Naive B cell (primary cell): Measurements from ENCODE around the gene SPCS2. TPM values are rescaled to one million over a fixed set of nuclear protein-coding genes. Genes with fewer than 3 reads are reported as not detected.

ENCODE experiments used
- ATAC-seq, 2 donors: fragments of 150-1000 bp; cut with Tn5 transposase; 2 replicates each; pipeline ENCODE4 v1.10.0; 2021; ENCODE audit warnings: low read depth in 2 of 2, mild to moderate bottlenecking in 2 of 2, moderate library complexity in 2 of 2
- DNase-seq: peaks from one replicate; pipeline ENCODE4 v3.0.0; 2022
- H3K27ac Mint-ChIP-seq, 6 donors: one replicate each; pipeline ENCODE4 v1.8.0; 2020 to 2022; ENCODE audit warnings: mild to moderate bottlenecking in 6 of 6, mixed read lengths in 6 of 6, moderate library complexity in 5 of 6, inconsistent platforms in 2 of 6
- H3K27me3 Mint-ChIP-seq, 3 donors: one replicate each; pipeline ENCODE4 v1.8.0; 2021 to 2022; ENCODE audit warnings: mixed read lengths in 3 of 3, mild to moderate bottlenecking in 1 of 3
- H3K36me3 Mint-ChIP-seq, 2 donors: one replicate each; pipeline ENCODE4 v1.8.0; 2020 to 2022; ENCODE audit warnings: mixed read lengths in 2 of 2, inconsistent platforms in 1 of 2, mild to moderate bottlenecking in 1 of 2
- H3K4me1 Mint-ChIP-seq, 3 donors: one replicate each; pipeline ENCODE4 v1.8.0; 2020 to 2022; ENCODE audit warnings: mixed read lengths in 3 of 3, inconsistent platforms in 1 of 3, mild to moderate bottlenecking in 1 of 3, moderate library complexity in 1 of 3
- H3K4me3 Mint-ChIP-seq, 8 donors: one replicate each; pipeline ENCODE4 v1.8.0; 2020 to 2022; ENCODE audit warnings: mild to moderate bottlenecking in 8 of 8, mixed read lengths in 8 of 8, moderate library complexity in 8 of 8, inconsistent platforms in 2 of 8
- H3K9me3 Mint-ChIP-seq, 7 donors: one replicate each; pipeline ENCODE4 v1.8.0; 2020 to 2022; ENCODE audit warnings: mixed read lengths in 7 of 7, mild to moderate bottlenecking in 5 of 7, inconsistent platforms in 2 of 7, moderate library complexity in 1 of 7
- polyA plus RNA-seq, 6 donors: library from polyadenylated mRNA; unstranded; fragments of 300-500 nt; fragmentation: Illumina TruSeq; gene quantifications; one replicate each; pipeline ENCODE4 v1.2.3, GENCODE V29; 2021; ENCODE audit warnings: low read depth in 6 of 6

Gene SPCS2
- polyA plus RNA-seq, 6 donors from 2014 or later = 198 to 302 (median 265) TPM

GRCh38 chr11:74933765-74934164 is 15.3 kb upstream of the SPCS2 start:
- no peaks in the 10 kb centered on the region for H3K27me3 Mint-ChIP-seq
- H3K36me3 Mint-ChIP-seq = peaks cover 5 to 21% of the 10 kb centered on the region in 2 donors
- no peak overlapping the region for H3K27ac Mint-ChIP-seq
- no peaks in the 10 kb centered on the region for H3K9me3 Mint-ChIP-seq
- no peak for ATAC-seq
- no peak overlapping the region for H3K4me3 Mint-ChIP-seq
- no peak for DNase-seq
- H3K4me1 Mint-ChIP-seq = peaks cover 0 to 3% (median 0%) of the 10 kb centered on the region in 3 donors

- H3K9me3 Mint-ChIP-seq = no peaks in the 10 kb centered on the region
- H3K27ac Mint-ChIP-seq = no peak overlapping the region
- ATAC-seq = no peak
- H3K36me3 Mint-ChIP-seq = peaks cover 15 to 28% of the 10 kb centered on the region in 2 donors
- DNase-seq = no peak
- H3K4me1 Mint-ChIP-seq = peaks cover 0 to 9% (median 3%) of the 10 kb centered on the region in 3 donors
- no peaks in the 10 kb centered on the region for H3K27me3 Mint-ChIP-seq
- H3K4me3 Mint-ChIP-seq = no peak overlapping the region
These were observed 13.8 kb upstream of the SPCS2 start for GRCh38 chr11:74935285-74935684.

GRCh38 chr11:74936087-74936486 is 13.0 kb upstream of the SPCS2 start:
- Mint-ChIP-seq H3K36me3 (peaks cover 23 to 30% of the 10 kb centered on the region in 2 donors), H3K27ac (no peak overlapping the region), H3K4me1 (peaks cover 0 to 17% (median 3%) of the 10 kb centered on the region in 3 donors), H3K4me3 (no peak overlapping the region), H3K9me3 (no peaks in the 10 kb centered on the region), H3K27me3 (no peaks in the 10 kb centered on the region)
- DNase-seq = no peak
- no peak for ATAC-seq

GRCh38 chr11:74936976-74937375 is 12.1 kb upstream of the SPCS2 start:
- ATAC-seq (no peak), DNase-seq (no peak)
- H3K27ac Mint-ChIP-seq = no peak overlapping the region
- H3K4me1 Mint-ChIP-seq = peaks cover 0 to 26% (median 4%) of the 10 kb centered on the region in 3 donors
- no peaks in the 10 kb centered on the region for H3K9me3 Mint-ChIP-seq
- no peaks in the 10 kb centered on the region for H3K27me3 Mint-ChIP-seq
- H3K36me3 Mint-ChIP-seq = peaks cover 31 to 35% of the 10 kb centered on the region in 2 donors
- H3K4me3 Mint-ChIP-seq = no peak overlapping the region

- DNase-seq (no peak), ATAC-seq (no peak)
- Mint-ChIP-seq H3K27ac (peak overlapping the region in 1 of 6 donors; percentile 20), H3K9me3 (no peaks in the 10 kb centered on the region), H3K4me3 (no peak overlapping the region), H3K27me3 (no peaks in the 10 kb centered on the region), H3K36me3 (peaks cover 31 to 32% of the 10 kb centered on the region in 2 donors), H3K4me1 (peaks cover 0 to 34% (median 8%) of the 10 kb centered on the region in 3 donors)
These were observed 11.2 kb upstream of the SPCS2 start for GRCh38 chr11:74937696-74938475.

- peaks cover 0 to 58% (median 14%) of the 10 kb centered on the region in 3 donors for H3K4me1 Mint-ChIP-seq
- H3K27ac Mint-ChIP-seq = peak overlapping the region in 4 of 6 donors; percentile 17 to 57 (median 36)
- peaks cover 25 to 27% of the 10 kb centered on the region in 2 donors for H3K36me3 Mint-ChIP-seq
- no peak overlapping the region for H3K4me3 Mint-ChIP-seq
- no peaks in the 10 kb centered on the region for H3K27me3 Mint-ChIP-seq
- no peak for DNase-seq
- ATAC-seq = no peak
- no peaks in the 10 kb centered on the region for H3K9me3 Mint-ChIP-seq
These were observed 7.6 kb upstream of the SPCS2 start for GRCh38 chr11:74941492-74941891.

- H3K27me3 Mint-ChIP-seq = no peaks in the 10 kb centered on the region
- peak overlapping the region in 2 of 6 donors; percentile 49 to 57 for H3K27ac Mint-ChIP-seq
- no peak overlapping the region for H3K4me3 Mint-ChIP-seq
- peaks cover 19 to 27% of the 10 kb centered on the region in 2 donors for H3K36me3 Mint-ChIP-seq
- ATAC-seq (no peak), DNase-seq (no peak)
- H3K4me1 Mint-ChIP-seq = peaks cover 0 to 64% (median 18%) of the 10 kb centered on the region in 3 donors
- no peaks in the 10 kb centered on the region for H3K9me3 Mint-ChIP-seq
These were observed 6.8 kb upstream of the SPCS2 start for GRCh38 chr11:74942073-74942759.

GRCh38 chr11:74948546-74948897 is 544 bp upstream of the SPCS2 start:
- H3K4me3 Mint-ChIP-seq = peak overlapping the region; percentile 84 to 100 (median 98)
- DNase-seq = no peak

GRCh38 chr11:74949753-74950137 is 679 bp downstream of the SPCS2 start:
- H3K4me1 Mint-ChIP-seq = peaks cover 51 to 78% (median 72%) of the 10 kb centered on the region in 3 donors
- peak overlapping the region; percentile 91 to 100 (median 99) for H3K27ac Mint-ChIP-seq
- no peak for DNase-seq
- no peaks in the 10 kb centered on the region for H3K9me3 Mint-ChIP-seq
- H3K27me3 Mint-ChIP-seq = no peaks in the 10 kb centered on the region
- H3K4me3 Mint-ChIP-seq = peak overlapping the region; percentile 84 to 100 (median 98)
- H3K36me3 Mint-ChIP-seq = peaks cover 0 to 8% of the 10 kb centered on the region in 2 donors
- no peak for ATAC-seq

More at GRCh38 chr11:74948546-74948897, 544 bp upstream of the SPCS2 start:
- H3K4me1 Mint-ChIP-seq = peaks cover 41 to 72% (median 60%) of the 10 kb centered on the region in 3 donors
- H3K27ac Mint-ChIP-seq = peak overlapping the region; percentile 91 to 100 (median 99)
- no peaks in the 10 kb centered on the region for H3K27me3 Mint-ChIP-seq
- peak; percentile 1 to 4 for ATAC-seq
- H3K36me3 Mint-ChIP-seq = peaks cover 0 to 5% of the 10 kb centered on the region in 2 donors
- H3K9me3 Mint-ChIP-seq = no peaks in the 10 kb centered on the region

GRCh38 chr11:74950374-74950969 is 1.4 kb downstream of the SPCS2 start:
- Mint-ChIP-seq H3K4me1 (peaks cover 54 to 84% (median 79%) of the 10 kb centered on the region in 3 donors), H3K36me3 (peaks cover 0 to 6% of the 10 kb centered on the region in 2 donors), H3K4me3 (peak overlapping the region; percentile 84 to 100 (median 98)), H3K27ac (peak overlapping the region; percentile 91 to 100 (median 99)), H3K9me3 (no peaks in the 10 kb centered on the region), H3K27me3 (no peaks in the 10 kb centered on the region)
- peak; percentile 18 for DNase-seq
- no peak for ATAC-seq

- Mint-ChIP-seq H3K9me3 (no peaks in the 10 kb centered on the region), H3K36me3 (peaks cover 1 to 6% of the 10 kb centered on the region in 2 donors), H3K4me1 (peaks cover 60 to 84% (median 79%) of the 10 kb centered on the region in 3 donors), H3K27ac (peak overlapping the region; percentile 91 to 100 (median 99)), H3K4me3 (peak overlapping the region; percentile 84 to 100 (median 98)), H3K27me3 (no peaks in the 10 kb centered on the region)
- DNase-seq (peak; percentile 47), ATAC-seq (peak; percentile 12 to 13)
These were observed 2.2 kb downstream of the SPCS2 start for GRCh38 chr11:74951226-74951625.

GRCh38 chr11:74952752-74953151 is 3.7 kb downstream of the SPCS2 start:
- no peaks in the 10 kb centered on the region for H3K9me3 Mint-ChIP-seq
- no peak for ATAC-seq
- no peaks in the 10 kb centered on the region for H3K27me3 Mint-ChIP-seq
- H3K36me3 Mint-ChIP-seq = peaks cover 6 to 8% of the 10 kb centered on the region in 2 donors
- peak overlapping the region in 5 of 6 donors; percentile 8 to 85 (median 75) for H3K27ac Mint-ChIP-seq
- H3K4me1 Mint-ChIP-seq = peaks cover 70 to 90% (median 84%) of the 10 kb centered on the region in 3 donors
- H3K4me3 Mint-ChIP-seq = peak overlapping the region in 7 of 8 donors; percentile 50 to 97 (median 71)
- no peak for DNase-seq

GRCh38 chr11:74953451-74953850 is 4.4 kb downstream of the SPCS2 start:
- Mint-ChIP-seq H3K4me3 (peak overlapping the region; percentile 66 to 90 (median 79)), H3K27me3 (no peaks in the 10 kb centered on the region), H3K9me3 (no peaks in the 10 kb centered on the region), H3K4me1 (peaks cover 72 to 96% (median 88%) of the 10 kb centered on the region in 3 donors), H3K36me3 (peaks cover 8 to 11% of the 10 kb centered on the region in 2 donors), H3K27ac (peak overlapping the region; percentile 55 to 92 (median 78))
- peak; percentile 24 for DNase-seq
- ATAC-seq = no peak
